Uterus (tissue), 2 donors: ENCODE results near the gene PROC.

Experiments
- CTCF ChIP-seq, 4 experiments: fragments of 200-600 bp in 2 of 4; fragments of 450-650 bp in 2 of 4; sonication (generic) in 2 of 4; IDR thresholded peaks; one replicate each; pipeline ENCODE4 v1.5.1; 2016 to 2019; ENCODE audit warnings: antibody characterized with exemption in 4 of 4, mild to moderate bottlenecking in 2 of 4, moderate library complexity in 1 of 4
- POLR2A ChIP-seq, 2 donors: fragments of 450-650 bp; IDR thresholded peaks; one replicate each; pipeline ENCODE4 v1.6.1; 2016; ENCODE audit warnings: antibody characterized with exemption in 2 of 2, mild to moderate bottlenecking in 1 of 2, moderate library complexity in 1 of 2

DNA sequence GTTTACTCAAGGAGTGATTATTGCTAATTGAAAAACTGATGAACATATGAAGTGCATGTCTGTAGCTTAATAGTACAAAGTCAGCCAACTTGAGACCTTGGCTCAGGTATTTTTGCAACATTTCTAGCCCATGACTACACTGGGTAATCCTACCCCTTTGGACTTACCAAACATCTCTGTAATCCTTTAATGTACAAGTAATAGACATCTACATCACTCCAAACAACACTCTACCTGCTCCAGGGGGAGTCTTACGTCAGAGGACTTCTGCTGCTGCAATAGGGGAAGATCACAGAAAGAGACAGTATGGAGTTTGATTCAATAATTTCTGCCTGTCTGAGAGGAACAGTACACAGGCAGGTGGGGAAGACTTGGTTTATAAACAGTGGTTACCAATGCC lies 54.0 kb downstream of the PROC start:
- TF ChIP-seq CTCF (IDR thresholded peaks at IDR 0.05) (no peak), POLR2A (IDR thresholded peaks at IDR 0.05) (no peak)
